ENCODE data around the gene ARHGEF39.

DNA sequence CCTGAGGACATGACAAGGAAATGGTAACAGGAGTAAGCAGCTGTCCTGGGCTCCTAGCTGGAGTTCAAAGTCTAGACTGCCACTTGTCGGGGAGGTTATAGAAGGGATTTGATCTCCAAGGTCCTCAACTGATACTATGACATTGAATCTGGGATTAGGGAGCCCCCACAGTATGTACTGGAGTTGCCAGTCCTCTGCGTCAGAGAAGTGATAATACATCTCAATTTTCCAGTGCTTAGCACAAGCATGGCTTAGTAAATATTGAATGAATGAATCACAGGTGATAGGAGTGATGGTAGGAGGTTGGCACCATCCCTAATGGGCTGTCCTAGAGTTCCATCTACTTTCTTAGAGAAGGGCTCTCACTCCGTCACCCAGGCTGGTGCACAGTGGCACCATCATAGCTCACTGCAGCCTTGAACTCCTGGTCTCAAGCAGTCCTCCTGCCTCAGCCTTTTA lies 31.0 kb upstream of the ARHGEF39 start:
- TF ChIP-seq, protein P1, sequence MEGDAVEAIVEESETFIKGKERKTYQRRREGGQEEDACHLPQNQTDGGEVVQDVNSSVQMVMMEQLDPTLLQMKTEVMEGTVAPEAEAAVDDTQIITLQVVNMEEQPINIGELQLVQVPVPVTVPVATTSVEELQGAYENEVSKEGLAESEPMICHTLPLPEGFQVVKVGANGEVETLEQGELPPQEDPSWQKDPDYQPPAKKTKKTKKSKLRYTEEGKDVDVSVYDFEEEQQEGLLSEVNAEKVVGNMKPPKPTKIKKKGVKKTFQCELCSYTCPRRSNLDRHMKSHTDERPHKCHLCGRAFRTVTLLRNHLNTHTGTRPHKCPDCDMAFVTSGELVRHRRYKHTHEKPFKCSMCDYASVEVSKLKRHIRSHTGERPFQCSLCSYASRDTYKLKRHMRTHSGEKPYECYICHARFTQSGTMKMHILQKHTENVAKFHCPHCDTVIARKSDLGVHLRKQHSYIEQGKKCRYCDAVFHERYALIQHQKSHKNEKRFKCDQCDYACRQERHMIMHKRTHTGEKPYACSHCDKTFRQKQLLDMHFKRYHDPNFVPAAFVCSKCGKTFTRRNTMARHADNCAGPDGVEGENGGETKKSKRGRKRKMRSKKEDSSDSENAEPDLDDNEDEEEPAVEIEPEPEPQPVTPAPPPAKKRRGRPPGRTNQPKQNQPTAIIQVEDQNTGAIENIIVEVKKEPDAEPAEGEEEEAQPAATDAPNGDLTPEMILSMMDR (IDR thresholded peaks at IDR 0.05) = no peak
- TF ChIP-seq POLR2A (IDR thresholded peaks at IDR 0.05) (no peak), POLR2AphosphoS5 (IDR thresholded peaks at IDR 0.05) (no peak), EP300 (IDR thresholded peaks at IDR 0.05; ENCODE audit: low read depth) (no peak)
